Measurements from ENCODE around the gene SHC4. TPM values are rescaled to one million over a fixed set of nuclear protein-coding genes. Genes with fewer than 3 reads are reported as not detected.

Gene SHC4
- polyA plus RNA-seq, 1 of the 3 experiments (the other 2 are of a cell fraction), result 1.6 TPM

- no peak overlapping the region for H3K27ac ChIP-seq (ENCODE audit: low read depth in 2 of 2, low read length in 1 of 2)
- no peak overlapping the region for H3K9ac ChIP-seq
- TF ChIP-seq CHD2 (IDR thresholded peaks at IDR 0.05; ENCODE audit: low read length, partially characterized antibody) (no peak), FOXM1 (IDR thresholded peaks at IDR 0.05; ENCODE audit: low read depth) (no peak), FOXJ3 (CRISPR knock-in tag; IDR thresholded peaks at IDR 0.05) (no peak), SMC3 (IDR thresholded peaks at IDR 0.05; ENCODE audit: low read depth, low read length) (no peak), ZBTB33 (IDR thresholded peaks at IDR 0.05; ENCODE audit: borderline replicate concordance, low read depth) (no peak), JUND (IDR thresholded peaks at IDR 0.05) (no peak), RAD21 (IDR thresholded peaks at IDR 0.05; ENCODE audit: low read length) (no peak), GATA2 (CRISPR knock-in tag; IDR thresholded peaks at IDR 0.05) (no peak), RCOR1 (IDR thresholded peaks at IDR 0.05; ENCODE audit: low read length) (no peak), SIN3A (IDR thresholded peaks at IDR 0.05; ENCODE audit: borderline replicate concordance, low read depth, low read length) (no peak), CTCF (IDR thresholded peaks at IDR 0.05) (no peak), EZH2phosphoT487 (IDR thresholded peaks at IDR 0.05; ENCODE audit: borderline replicate concordance, low read depth) (no peak), EP300 (IDR thresholded peaks at IDR 0.05; ENCODE audit: borderline replicate concordance in 1 of 2, low read depth in 1 of 2, low read length in 1 of 2) (no peak), RXRA (IDR thresholded peaks at IDR 0.05; ENCODE audit: borderline replicate concordance, low read depth) (no peak)
- no peaks in the 10 kb centered on the region for H3K79me2 ChIP-seq (ENCODE audit: insufficient read depth)
- no peaks in the 10 kb centered on the region for H3K4me1 ChIP-seq (ENCODE audit: control insufficient read depth in 1 of 2, insufficient read depth in 2 of 2, low read depth in 1 of 2, low read length in 1 of 2)
- DNase-seq, result no peak
- no peaks in the 10 kb centered on the region for H3K27me3 ChIP-seq (ENCODE audit: insufficient read depth)
- no peak overlapping the region for H3K4me2 ChIP-seq
- ChIA-PET POLR2A (no interaction called here), CTCF (interaction anchor here (1.0 to 1.4 kb wide), 3 partner anchors 18 to 496 kb away, joined by 3 to 4 read pairs (median 4); no protein-coding TSS in a partner anchor)
- no peak overlapping the region for H2AFZ ChIP-seq (ENCODE audit: low read depth)
- no peaks in the 10 kb centered on the region for H3K9me2 ChIP-seq
- no peaks in the 10 kb centered on the region for H3K9me3 ChIP-seq
- no peaks in the 10 kb centered on the region for H3F3A ChIP-seq (replicated peaks; ENCODE audit: insufficient read depth)
- H4K20me1 ChIP-seq (ENCODE audit: insufficient read depth), result no peaks in the 10 kb centered on the region
- no peak overlapping the region for H3K4me3 ChIP-seq (ENCODE audit: low read depth in 2 of 2, low read length in 1 of 2)
- peaks cover 0 to 4% of the 10 kb centered on the region in 2 experiments for H3K36me3 ChIP-seq (replicated peaks in 1 of 2; ENCODE audit: control insufficient read depth in 1 of 2, insufficient read depth in 2 of 2, low read length in 1 of 2)
These were observed 131.1 kb downstream of the SHC4 start for GRCh38 chr15:48832648-48833047.

- H3K4me1 ChIP-seq (ENCODE audit: control insufficient read depth in 1 of 2, insufficient read depth in 2 of 2, low read depth in 1 of 2, low read length in 1 of 2), result no peaks in the 10 kb centered on the region
- no peaks in the 10 kb centered on the region for H3K27me3 ChIP-seq (ENCODE audit: insufficient read depth)
- H3K9ac ChIP-seq, result no peak overlapping the region
- no peaks in the 10 kb centered on the region for H3K79me2 ChIP-seq (ENCODE audit: insufficient read depth)
- no peak for TF ChIP-seq CHD2 (IDR thresholded peaks at IDR 0.05; ENCODE audit: low read length, partially characterized antibody)
- TF ChIP-seq RXRA (IDR thresholded peaks at IDR 0.05; ENCODE audit: borderline replicate concordance, low read depth), result no peak
- TF ChIP-seq EZH2phosphoT487 (IDR thresholded peaks at IDR 0.05; ENCODE audit: borderline replicate concordance, low read depth), result no peak
- no peak for TF ChIP-seq USF2 (IDR thresholded peaks at IDR 0.05; ENCODE audit: borderline replicate concordance, low read depth, low read length)
- TF ChIP-seq NRF1 (IDR thresholded peaks at IDR 0.05; ENCODE audit: low read depth, low read length), result no peak
- TF ChIP-seq FOXM1 (IDR thresholded peaks at IDR 0.05; ENCODE audit: low read depth), result no peak
- no peak for TF ChIP-seq FOXJ3 (CRISPR knock-in tag; IDR thresholded peaks at IDR 0.05)
- no peak for TF ChIP-seq YY1 (IDR thresholded peaks at IDR 0.05; ENCODE audit: low read depth)
- no peaks in the 10 kb centered on the region for H3K9me3 ChIP-seq
- no peak overlapping the region for H2AFZ ChIP-seq (ENCODE audit: low read depth)
- H3K9me2 ChIP-seq, result no peaks in the 10 kb centered on the region
- POLR2A ChIA-PET, result no interaction called here
- H3K36me3 ChIP-seq (replicated peaks in 1 of 2; ENCODE audit: control insufficient read depth in 1 of 2, insufficient read depth in 2 of 2, low read length in 1 of 2), result no peaks in the 10 kb centered on the region
- H3K4me3 ChIP-seq (ENCODE audit: low read depth in 2 of 2, low read length in 1 of 2), result no peak overlapping the region
- no peak overlapping the region for H3K27ac ChIP-seq (ENCODE audit: low read depth in 2 of 2, low read length in 1 of 2)
- H3K4me2 ChIP-seq, result no peak overlapping the region
- no peaks in the 10 kb centered on the region for H4K20me1 ChIP-seq (ENCODE audit: insufficient read depth)
- CTCF ChIA-PET, result no interaction called here
- H3F3A ChIP-seq (replicated peaks; ENCODE audit: insufficient read depth), result no peaks in the 10 kb centered on the region
- no peak for DNase-seq
These were observed 134.8 kb downstream of the SHC4 start for GRCh38 chr15:48828906-48829305.
